Omental fat pad (tissue), 4 donors: ENCODE measurements around the gene PIK3CB. TPM values are rescaled to one million over a fixed set of nuclear protein-coding genes. Genes with fewer than 3 reads are reported as not detected.
"Not testable (repeated sequence)": the region's sequence is repeated elsewhere in the genome, so short reads cannot be mapped to it uniquely, and the experiment has no call there.

Source experiments
- ATAC-seq: fragments of 150-250 bp; one replicate; pipeline ENCODE4 v1.9.1; 2016; ENCODE audit warnings: mild to moderate bottlenecking, moderate library complexity; ENCODE audit not compliant: low FRiP score
- DNase-seq: peaks from one replicate; pipeline ENCODE4 v3.0.0-alpha.2; 2019; ENCODE audit warnings: low spot score
- CTCF ChIP-seq, 3 donors: fragments of 450-650 bp; IDR thresholded peaks; one replicate each; pipeline ENCODE4 v1.5.1; 2016 to 2017; ENCODE audit warnings: antibody characterized with exemption in 3 of 3, mild to moderate bottlenecking in 3 of 3, moderate library complexity in 2 of 3
- total RNA-seq, 4 donors: library from RNA; depleted of rRNA; stranded (reverse); fragments of >200 nt; gene quantifications; one replicate each; pipeline ENCODE4 v1.1.0, GENCODE V29; 2016

PIK3CB gene
- total RNA-seq, 4 donors from 2014 or later, result 20.6 to 42.8 (median 22.4) TPM

- no peak for ATAC-seq
- TF ChIP-seq CTCF (IDR thresholded peaks at IDR 0.05), result no peak
Observed at GRCh38 chr3:138740072-138740471, 94.7 kb downstream of the PIK3CB start.

GRCh38 chr3:138732456-138732855, 102.3 kb downstream of the PIK3CB start:
- no peak for TF ChIP-seq CTCF (IDR thresholded peaks at IDR 0.05)
- no peak for DNase-seq
- ATAC-seq, result no peak

More at GRCh38 chr3:138740072-138740471, 94.7 kb downstream of the PIK3CB start:
- no peak for DNase-seq

GRCh38 chr3:138726946-138727730, 107.6 kb downstream of the PIK3CB start:
- ATAC-seq, result no peak
- TF ChIP-seq CTCF (IDR thresholded peaks at IDR 0.05), result no peak

GRCh38 chr3:138726042-138726441, 108.7 kb downstream of the PIK3CB start:
- ATAC-seq, DNase-seq: not testable (repeated sequence)

More at GRCh38 chr3:138726946-138727730, 107.6 kb downstream of the PIK3CB start:
- DNase-seq, result no peak

GRCh38 chr3:138725116-138725515, 109.6 kb downstream of the PIK3CB start:
- DNase-seq (no peak), ATAC-seq (no peak)
- no peak for TF ChIP-seq CTCF (IDR thresholded peaks at IDR 0.05)

- ATAC-seq (no peak), DNase-seq (no peak)
- TF ChIP-seq CTCF (IDR thresholded peaks at IDR 0.05), result no peak
Observed at GRCh38 chr3:138724443-138724842, 110.3 kb downstream of the PIK3CB start.

- ATAC-seq, result no peak
- no peak for DNase-seq
- TF ChIP-seq CTCF (IDR thresholded peaks at IDR 0.05), result no peak
Observed at GRCh38 chr3:138718849-138719248, 115.9 kb downstream of the PIK3CB start.
